ENCODE measurements around the gene PIK3R6. TPM values are rescaled to one million over a fixed set of nuclear protein-coding genes. Genes with fewer than 3 reads are reported as not detected.
"Not testable (repeated sequence)": the region's sequence is repeated elsewhere in the genome, so short reads cannot be mapped to it uniquely, and the experiment has no call there.

The PIK3R6 gene
- polyA plus RNA-seq, 1 of the 3 experiments (the other 2 are of a cell fraction): 0.03 TPM

DNA sequence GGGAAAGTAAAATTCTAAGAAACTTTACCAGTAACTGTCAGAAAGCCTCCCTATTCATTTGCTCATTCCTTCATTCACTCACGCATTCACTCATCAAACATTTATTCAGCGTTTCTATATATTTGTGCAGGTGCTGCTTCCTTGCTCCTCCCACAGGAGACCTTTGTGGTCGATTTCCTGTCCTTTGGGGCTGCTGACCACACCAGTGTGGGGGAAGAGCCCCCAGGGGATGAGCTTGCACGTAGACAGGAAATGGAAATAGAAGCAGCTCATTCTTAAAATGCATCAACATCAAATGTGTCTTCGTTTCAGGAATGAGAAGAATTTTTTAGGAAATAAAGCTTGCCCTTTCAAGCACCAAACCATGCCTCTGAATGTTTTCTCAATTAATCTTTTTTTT lies 9.6 kb downstream of the PIK3R6 start:
- no peaks in the 10 kb centered on the region for H3K9me2 ChIP-seq
- TF ChIP-seq YY1 (IDR thresholded peaks at IDR 0.05; ENCODE audit: low read depth): no peak
- no peak for TF ChIP-seq RCOR1 (IDR thresholded peaks at IDR 0.05; ENCODE audit: low read length)
- no peak for TF ChIP-seq MXI1 (IDR thresholded peaks at IDR 0.05; ENCODE audit: low read depth, low read length)
- POLR2A ChIA-PET: no interaction called here
- H3F3A ChIP-seq (replicated peaks; ENCODE audit: insufficient read depth): no peaks in the 10 kb centered on the region
- no peak for DNase-seq
- H3K4me2 ChIP-seq: peak overlapping the region; percentile 18; the same call in 1 of the 2 replicates
- no peaks in the 10 kb centered on the region for H4K20me1 ChIP-seq (ENCODE audit: insufficient read depth)
- no peaks in the 10 kb centered on the region for H3K36me3 ChIP-seq (replicated peaks in 1 of 2; ENCODE audit: control insufficient read depth in 1 of 2, insufficient read depth in 2 of 2, low read length in 1 of 2)
- H3K4me3 ChIP-seq (ENCODE audit: low read depth in 2 of 2, low read length in 1 of 2): no peak overlapping the region
- WGBS (ENCODE audit: low lambda C conversion rate): 6% methylated on average over 5 of the region's 5 CpGs
- no peak overlapping the region for H3K27ac ChIP-seq (ENCODE audit: low read depth in 2 of 2, low read length in 1 of 2)
- H3K9me3 ChIP-seq: no peaks in the 10 kb centered on the region
- no peaks in the 10 kb centered on the region for H3K79me2 ChIP-seq (ENCODE audit: insufficient read depth)
- CTCF ChIA-PET: interaction anchor here (0.6 kb wide), 1 partner anchor 37 kb away, joined by 3 read pairs; no protein-coding TSS in a partner anchor
- peaks cover 21% of the 10 kb centered on the region; the same call in 1 of the 2 replicates for H3K27me3 ChIP-seq (ENCODE audit: insufficient read depth)
- H2AFZ ChIP-seq (ENCODE audit: low read depth): no peak overlapping the region
- peaks cover 0 to 2% of the 10 kb centered on the region in 2 experiments; a peak in 1 of 4 replicates for H3K4me1 ChIP-seq (ENCODE audit: control insufficient read depth in 1 of 2, insufficient read depth in 2 of 2, low read depth in 1 of 2, low read length in 1 of 2)
- no peak overlapping the region for H3K9ac ChIP-seq

DNA sequence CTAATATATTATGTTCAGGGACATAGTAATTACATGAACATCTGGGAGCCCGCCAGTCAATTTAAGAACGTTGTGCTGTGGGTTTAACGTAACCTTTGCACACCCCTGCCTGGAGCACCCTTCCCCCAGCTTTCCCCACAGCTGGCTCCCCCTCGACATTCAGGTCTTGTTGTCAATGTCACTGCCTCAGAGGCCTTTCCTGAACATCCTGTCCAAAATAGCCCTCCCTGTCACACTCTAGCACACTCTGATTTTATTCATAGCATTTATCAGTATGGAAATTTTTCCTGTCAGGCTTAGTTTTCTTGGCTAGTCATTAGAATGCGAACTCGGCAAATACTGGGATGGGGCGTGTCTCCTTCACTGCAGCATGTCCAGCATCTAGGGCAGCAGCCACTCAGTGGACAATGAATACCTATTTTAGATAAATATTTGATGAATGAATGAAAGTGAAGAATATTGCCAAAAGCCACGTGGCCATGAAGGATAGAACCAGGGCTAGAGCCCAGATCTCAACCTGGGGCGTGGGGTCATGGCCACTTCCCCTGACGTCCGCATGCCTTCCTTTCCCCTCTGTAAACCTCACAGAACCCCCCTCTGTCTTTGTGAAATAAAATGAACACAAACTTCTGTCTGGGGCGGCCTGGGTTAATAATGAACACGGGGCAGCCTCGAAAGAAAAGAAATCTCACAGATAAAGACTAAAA lies 10.5 kb downstream of the PIK3R6 start:
- Histone ChIP-seq H2AFZ (ENCODE audit: low read depth) (no peak overlapping the region), H3K4me1 (ENCODE audit: control insufficient read depth in 1 of 2, insufficient read depth in 2 of 2, low read depth in 1 of 2, low read length in 1 of 2) (peaks cover 0 to 2% of the 10 kb centered on the region in 2 experiments; a peak in 1 of 4 replicates), H3K4me3 (ENCODE audit: low read depth in 2 of 2, low read length in 1 of 2) (no peak overlapping the region), H4K20me1 (ENCODE audit: insufficient read depth) (no peaks in the 10 kb centered on the region), H3K4me2 (no peak overlapping the region; the same call in 1 of the 2 replicates), H3K27me3 (ENCODE audit: insufficient read depth) (peaks cover 13% of the 10 kb centered on the region; the same call in 1 of the 2 replicates), H3K9ac (no peak overlapping the region), H3F3A (replicated peaks; ENCODE audit: insufficient read depth) (no peaks in the 10 kb centered on the region), H3K79me2 (ENCODE audit: insufficient read depth) (no peaks in the 10 kb centered on the region), H3K9me2 (no peaks in the 10 kb centered on the region), H3K27ac (ENCODE audit: low read depth in 2 of 2, low read length in 1 of 2) (no peak overlapping the region), H3K9me3 (no peaks in the 10 kb centered on the region), H3K36me3 (replicated peaks in 1 of 2; ENCODE audit: control insufficient read depth in 1 of 2, insufficient read depth in 2 of 2, low read length in 1 of 2) (no peaks in the 10 kb centered on the region)
- ChIA-PET POLR2A (no interaction called here), CTCF (no interaction called here)
- TF ChIP-seq MEF2A (IDR thresholded peaks at IDR 0.05; ENCODE audit: borderline replicate concordance, low read depth) (no peak), TAF1 (IDR thresholded peaks at IDR 0.05; ENCODE audit: borderline replicate concordance, low read depth, low read length) (no peak), RFX5 (IDR thresholded peaks at IDR 0.05; ENCODE audit: low read length) (no peak), RAD21 (IDR thresholded peaks at IDR 0.05; ENCODE audit: low read length) (no peak)
- DNase-seq: no peak
- 19% methylated on average over 14 of the region's 14 CpGs for WGBS (ENCODE audit: low lambda C conversion rate)

DNA sequence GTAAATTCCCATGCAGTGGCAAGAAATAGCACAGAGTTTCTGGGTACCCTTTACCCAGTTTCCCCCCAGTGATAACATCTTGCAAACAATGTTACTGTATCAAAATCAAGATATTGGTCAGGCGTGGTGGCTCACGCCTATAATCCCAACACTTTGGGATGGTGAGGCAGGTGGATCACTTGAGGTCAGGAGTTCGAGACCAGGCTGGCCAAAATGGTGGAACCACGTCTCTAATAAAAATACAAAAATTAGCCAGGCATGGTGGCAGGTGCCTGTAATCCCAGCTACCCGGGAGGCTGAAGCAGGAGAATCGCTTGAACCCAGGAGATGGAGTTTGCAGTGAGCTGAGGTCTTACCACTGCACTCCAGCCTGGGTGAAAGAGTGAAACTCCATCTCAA lies 11.3 kb downstream of the PIK3R6 start:
- H3K4me1 ChIP-seq (ENCODE audit: control insufficient read depth in 1 of 2, insufficient read depth in 2 of 2, low read depth in 1 of 2, low read length in 1 of 2); H3K9ac ChIP-seq; H3K36me3 ChIP-seq (replicated peaks in 1 of 2; ENCODE audit: control insufficient read depth in 1 of 2, insufficient read depth in 2 of 2, low read length in 1 of 2); H3K4me3 ChIP-seq (ENCODE audit: low read depth in 2 of 2, low read length in 1 of 2); H2AFZ ChIP-seq (ENCODE audit: low read depth); H4K20me1 ChIP-seq (ENCODE audit: insufficient read depth); H3K79me2 ChIP-seq (ENCODE audit: insufficient read depth); H3K27ac ChIP-seq (ENCODE audit: low read depth in 2 of 2, low read length in 1 of 2); CTCF ChIA-PET; H3K9me2 ChIP-seq; POLR2A ChIA-PET; H3F3A ChIP-seq (replicated peaks; ENCODE audit: insufficient read depth); H3K9me3 ChIP-seq; DNase-seq: not testable (repeated sequence)
- 17% methylated on average over 5 of the region's 6 CpGs for WGBS (ENCODE audit: low lambda C conversion rate)
- peaks cover 11% of the 10 kb centered on the region; the same call in 1 of the 2 replicates for H3K27me3 ChIP-seq (ENCODE audit: insufficient read depth)
- peak overlapping the region; percentile 19; the same call in 1 of the 2 replicates for H3K4me2 ChIP-seq
